ENCODE data around the gene CFAP77.

The CFAP77 gene

DNA sequence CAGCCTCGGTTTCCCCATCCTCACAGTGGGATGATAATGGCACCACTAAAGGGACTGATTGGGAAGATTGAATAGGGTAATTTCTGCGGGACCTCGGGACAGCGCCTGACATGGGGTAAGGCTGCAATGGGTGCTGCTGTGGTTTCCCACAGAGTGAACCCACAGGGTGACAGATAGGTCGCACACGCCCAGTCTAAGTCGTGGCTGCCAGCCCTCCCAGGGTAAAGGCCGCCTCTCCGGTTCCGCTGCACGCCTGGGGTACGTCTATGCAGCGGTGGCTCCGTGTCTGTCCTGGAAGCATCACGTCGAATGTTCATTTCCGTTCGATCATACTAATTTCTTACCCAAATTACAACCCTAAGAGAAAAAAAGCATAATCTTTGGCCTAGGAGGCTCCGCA is 631 bp downstream of the CFAP77 start:
- peak overlapping the region; percentile 10 for H3K4me3 ChIP-seq (ENCODE audit: low read depth, low read length)
- TF ChIP-seq, protein P1, sequence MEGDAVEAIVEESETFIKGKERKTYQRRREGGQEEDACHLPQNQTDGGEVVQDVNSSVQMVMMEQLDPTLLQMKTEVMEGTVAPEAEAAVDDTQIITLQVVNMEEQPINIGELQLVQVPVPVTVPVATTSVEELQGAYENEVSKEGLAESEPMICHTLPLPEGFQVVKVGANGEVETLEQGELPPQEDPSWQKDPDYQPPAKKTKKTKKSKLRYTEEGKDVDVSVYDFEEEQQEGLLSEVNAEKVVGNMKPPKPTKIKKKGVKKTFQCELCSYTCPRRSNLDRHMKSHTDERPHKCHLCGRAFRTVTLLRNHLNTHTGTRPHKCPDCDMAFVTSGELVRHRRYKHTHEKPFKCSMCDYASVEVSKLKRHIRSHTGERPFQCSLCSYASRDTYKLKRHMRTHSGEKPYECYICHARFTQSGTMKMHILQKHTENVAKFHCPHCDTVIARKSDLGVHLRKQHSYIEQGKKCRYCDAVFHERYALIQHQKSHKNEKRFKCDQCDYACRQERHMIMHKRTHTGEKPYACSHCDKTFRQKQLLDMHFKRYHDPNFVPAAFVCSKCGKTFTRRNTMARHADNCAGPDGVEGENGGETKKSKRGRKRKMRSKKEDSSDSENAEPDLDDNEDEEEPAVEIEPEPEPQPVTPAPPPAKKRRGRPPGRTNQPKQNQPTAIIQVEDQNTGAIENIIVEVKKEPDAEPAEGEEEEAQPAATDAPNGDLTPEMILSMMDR (IDR thresholded peaks at IDR 0.05; ENCODE audit: borderline replicate concordance, insufficient read depth, low read depth, low read length) = no peak

DNA sequence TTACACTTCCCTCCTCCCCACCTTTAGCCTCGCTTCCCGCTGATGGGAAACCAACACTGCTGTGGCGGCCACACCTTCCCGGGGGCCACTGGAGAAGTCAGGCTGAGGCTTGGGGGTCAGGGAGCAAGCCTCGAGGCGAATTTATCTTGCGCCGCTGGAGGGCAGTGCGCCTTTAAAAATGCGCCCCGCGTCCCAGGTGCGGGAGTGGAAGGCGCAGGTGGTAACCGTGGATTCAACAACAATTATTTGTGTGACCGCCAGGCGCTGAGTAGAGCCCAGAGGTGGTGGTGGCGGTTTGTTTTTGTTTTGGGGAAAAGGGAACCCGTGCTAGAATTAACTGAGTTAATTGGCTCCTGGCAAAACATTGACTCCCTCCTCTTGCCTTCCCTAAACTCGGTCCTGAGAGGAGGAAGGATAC is 1.1 kb downstream of the CFAP77 start:
- TF ChIP-seq, protein P1 (IDR thresholded peaks at IDR 0.05; ENCODE audit: borderline replicate concordance, insufficient read depth, low read depth, low read length) = peak; percentile 64
- peak overlapping the region; percentile 2 for H3K4me3 ChIP-seq (ENCODE audit: low read depth, low read length)

DNA sequence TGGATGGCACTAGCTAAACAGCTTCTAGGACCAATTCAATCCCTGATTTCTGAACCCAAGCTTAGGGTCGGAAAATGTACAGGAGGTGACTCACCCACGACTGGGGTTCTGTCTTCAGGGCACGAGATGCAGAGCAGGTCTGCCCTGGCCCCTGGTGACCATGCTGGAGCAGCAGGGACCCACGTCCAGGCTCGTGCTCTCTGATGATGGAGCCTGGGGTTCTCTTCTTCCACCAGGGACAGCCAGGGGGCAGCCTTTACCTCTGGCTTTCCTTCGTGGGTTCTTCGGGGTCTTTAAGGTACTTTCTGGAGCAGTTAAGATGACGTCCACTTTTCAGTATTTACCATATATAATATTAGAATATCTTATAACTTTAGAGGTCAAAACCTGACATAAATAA is 2.1 kb downstream of the CFAP77 start:
- TF ChIP-seq, protein P1 (IDR thresholded peaks at IDR 0.05; ENCODE audit: borderline replicate concordance, insufficient read depth, low read depth, low read length) = peak; percentile 51; the same call in 1 of the 2 replicates
- no peak overlapping the region for H3K4me3 ChIP-seq (ENCODE audit: low read depth, low read length)

DNA sequence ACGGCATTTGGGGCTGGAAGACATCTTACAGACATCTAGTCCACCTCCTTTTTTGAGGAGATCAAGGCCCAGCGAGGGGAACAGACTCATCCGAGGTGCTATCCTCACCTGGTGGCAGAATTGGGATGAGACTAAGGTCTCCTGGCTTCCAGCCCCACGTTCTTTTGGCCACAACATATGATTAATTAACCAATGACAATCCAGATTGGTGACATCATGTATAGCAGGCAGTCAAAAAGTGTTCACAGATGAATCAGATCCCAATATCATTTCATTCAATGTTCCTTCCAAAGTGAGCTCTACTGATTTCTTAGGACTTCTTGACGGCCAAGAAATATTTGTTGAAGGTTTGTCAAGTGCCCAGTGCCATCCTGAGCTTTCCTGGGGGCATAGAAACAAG is 3.9 kb downstream of the CFAP77 start:
- TF ChIP-seq, protein P1 (IDR thresholded peaks at IDR 0.05; ENCODE audit: borderline replicate concordance, insufficient read depth, low read depth, low read length) = no peak
- no peak overlapping the region for H3K4me3 ChIP-seq (ENCODE audit: low read depth, low read length)

DNA sequence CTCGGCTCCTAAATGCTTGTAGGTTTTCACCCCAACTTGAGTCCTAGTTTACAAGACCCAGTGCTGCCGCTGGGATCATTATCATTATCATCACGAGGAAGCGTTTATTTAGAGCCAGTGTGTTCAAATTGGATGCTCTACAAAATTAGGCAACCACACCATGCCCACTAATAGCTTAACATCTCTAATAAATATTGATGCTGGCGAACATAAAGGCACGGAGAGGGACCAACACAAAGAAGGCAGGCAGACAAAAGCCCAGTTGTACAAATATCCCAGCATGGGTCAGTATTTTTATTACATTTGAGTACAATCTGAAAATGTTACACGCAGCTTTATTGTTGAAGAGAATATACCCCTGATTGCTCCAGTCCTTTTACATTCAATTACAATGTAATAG is 4.7 kb downstream of the CFAP77 start:
- TF ChIP-seq, protein P1 (IDR thresholded peaks at IDR 0.05; ENCODE audit: borderline replicate concordance, insufficient read depth, low read depth, low read length) = no peak
- no peak overlapping the region for H3K4me3 ChIP-seq (ENCODE audit: low read depth, low read length)

DNA sequence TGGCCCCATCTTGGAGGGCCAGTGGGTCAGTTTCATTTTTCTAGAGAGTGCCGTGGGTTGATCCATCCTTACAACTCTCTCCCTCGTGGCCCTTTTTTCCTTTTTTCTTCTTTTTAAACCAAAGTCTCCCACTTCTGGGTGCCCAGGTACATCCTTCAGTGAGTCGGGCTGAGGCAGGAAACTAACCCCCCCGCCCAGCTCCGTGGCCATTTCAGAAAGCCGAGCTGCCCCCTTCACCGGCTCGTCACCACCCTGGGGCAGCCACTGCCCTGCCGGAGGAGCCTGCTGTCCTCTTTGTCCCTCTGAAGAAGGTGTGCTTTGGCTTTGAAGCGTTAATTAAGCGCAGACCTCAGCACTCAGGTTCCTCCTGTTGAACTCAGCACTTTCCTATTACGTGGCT is 5.2 kb downstream of the CFAP77 start:
- H3K4me3 ChIP-seq (ENCODE audit: low read depth, low read length) = no peak overlapping the region
- TF ChIP-seq, protein P1 (IDR thresholded peaks at IDR 0.05; ENCODE audit: borderline replicate concordance, insufficient read depth, low read depth, low read length) = no peak

DNA sequence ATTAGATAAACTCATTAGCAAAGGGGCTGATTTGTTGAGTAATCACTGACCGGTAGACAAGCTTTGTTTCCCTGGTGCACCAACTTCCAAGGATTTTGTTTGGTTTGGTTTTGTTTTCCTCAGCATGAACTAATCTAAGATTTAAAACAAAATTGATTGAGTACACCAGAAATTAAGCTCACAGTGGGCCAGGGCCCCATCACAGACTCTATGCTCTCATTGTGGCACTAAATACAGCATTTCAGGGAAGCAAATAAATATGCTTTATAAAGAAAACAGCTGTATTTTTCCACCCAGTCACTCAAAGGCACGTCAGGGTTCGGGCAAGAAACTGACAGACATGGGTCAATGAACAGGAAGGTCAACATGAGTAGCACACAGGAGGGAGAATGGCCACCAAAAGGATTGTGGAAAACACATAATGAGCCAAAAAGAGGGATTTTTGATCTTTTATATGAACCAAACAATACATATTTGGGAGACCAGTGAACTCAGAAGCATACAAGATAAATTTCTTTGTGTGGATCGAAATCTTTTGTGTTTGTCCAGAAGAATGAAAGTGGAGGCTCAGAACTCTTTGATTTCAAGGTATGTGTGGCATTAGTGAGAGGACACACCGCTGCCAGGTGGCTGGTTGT is 8.8 kb downstream of the CFAP77 start:
- H3K4me3 ChIP-seq (ENCODE audit: low read depth, low read length) = no peak overlapping the region
- TF ChIP-seq, protein P1 (IDR thresholded peaks at IDR 0.05; ENCODE audit: borderline replicate concordance, insufficient read depth, low read depth, low read length) = no peak

Data from GM12875 (cell line).